ENCODE results near the gene STAC3.

STAC3 gene

GRCh38 chr12:57237932-57238853, 12.8 kb downstream of the STAC3 start:
- no peaks in the 10 kb centered on the region for H3K9me2 ChIP-seq (replicated peaks; ENCODE audit: insufficient read depth, low read length)
- H3K27ac ChIP-seq (ENCODE audit: low read depth, low read length) = no peak overlapping the region
- H3K36me3 ChIP-seq (ENCODE audit: low read length) = 0 out of 2 replicates have a peak, but pooled peaks cover 5% of the 10 kb centered on the region
- H3K27me3 ChIP-seq (ENCODE audit: low read length) = no peaks in the 10 kb centered on the region
- H3K9me3 ChIP-seq (ENCODE audit: insufficient read depth, low read length) = no peaks in the 10 kb centered on the region
- H3F3A ChIP-seq (ENCODE audit: insufficient read depth) = peaks cover 42% of the 10 kb centered on the region
- TF ChIP-seq EZH2phosphoT487 (conservative IDR thresholded peaks at IDR 0.05; ENCODE audit: low read length) (no peak), CTCF (IDR thresholded peaks at IDR 0.05; ENCODE audit: insufficient read depth, low read length, poor library complexity, severe bottlenecking) (no peak)
- peak overlapping the region; percentile 88 for H3K4me2 ChIP-seq (ENCODE audit: low read depth, low read length, poor library complexity, severe bottlenecking)
- H2AFZ ChIP-seq (ENCODE audit: low read depth, low read length, severe bottlenecking) = peak overlapping the region; percentile 3
- H3K79me2 ChIP-seq (ENCODE audit: insufficient read depth, low read length) = no peaks in the 10 kb centered on the region
- peak overlapping the region; percentile 51 for H3K4me3 ChIP-seq (ENCODE audit: insufficient read depth, low read length, poor library complexity, severe bottlenecking)
- H3K9ac ChIP-seq (ENCODE audit: low read length) = peak overlapping the region; percentile 92
- no peaks in the 10 kb centered on the region for H4K20me1 ChIP-seq (ENCODE audit: low read depth, low read length)

GRCh38 chr12:57237596-57237931, 13.4 kb downstream of the STAC3 start:
- TF ChIP-seq CTCF (IDR thresholded peaks at IDR 0.05; ENCODE audit: insufficient read depth, low read length, poor library complexity, severe bottlenecking) (no peak), EZH2phosphoT487 (conservative IDR thresholded peaks at IDR 0.05; ENCODE audit: low read length) (no peak)
- no peak overlapping the region for H3K9ac ChIP-seq (ENCODE audit: low read length)
- no peaks in the 10 kb centered on the region for H3K9me3 ChIP-seq (ENCODE audit: insufficient read depth, low read length)
- no peaks in the 10 kb centered on the region for H4K20me1 ChIP-seq (ENCODE audit: low read depth, low read length)
- H3K36me3 ChIP-seq (ENCODE audit: low read length) = 0 out of 2 replicates have a peak, but pooled peaks cover 10% of the 10 kb centered on the region
- peaks cover 40% of the 10 kb centered on the region for H3F3A ChIP-seq (ENCODE audit: insufficient read depth)
- no peaks in the 10 kb centered on the region for H3K79me2 ChIP-seq (ENCODE audit: insufficient read depth, low read length)
- no peak overlapping the region for H3K4me2 ChIP-seq (ENCODE audit: low read depth, low read length, poor library complexity, severe bottlenecking)
- no peak overlapping the region for H2AFZ ChIP-seq (ENCODE audit: low read depth, low read length, severe bottlenecking)
- H3K9me2 ChIP-seq (replicated peaks; ENCODE audit: insufficient read depth, low read length) = no peaks in the 10 kb centered on the region
- no peak overlapping the region for H3K4me3 ChIP-seq (ENCODE audit: insufficient read depth, low read length, poor library complexity, severe bottlenecking)
- no peak overlapping the region for H3K27ac ChIP-seq (ENCODE audit: low read depth, low read length)
- H3K27me3 ChIP-seq (ENCODE audit: low read length) = no peaks in the 10 kb centered on the region

GRCh38 chr12:57236925-57237595, 13.9 kb downstream of the STAC3 start:
- Histone ChIP-seq H3K9me3 (ENCODE audit: insufficient read depth, low read length) (no peaks in the 10 kb centered on the region), H3K9ac (ENCODE audit: low read length) (no peak overlapping the region), H4K20me1 (ENCODE audit: low read depth, low read length) (no peaks in the 10 kb centered on the region), H3K79me2 (ENCODE audit: insufficient read depth, low read length) (0 out of 2 replicates have a peak, but pooled peaks cover 4% of the 10 kb centered on the region), H3K36me3 (ENCODE audit: low read length) (peaks cover 12% of the 10 kb centered on the region; the same call in 1 of the 2 replicates), H3K27ac (ENCODE audit: low read depth, low read length) (no peak overlapping the region), H2AFZ (ENCODE audit: low read depth, low read length, severe bottlenecking) (no peak overlapping the region), H3K9me2 (replicated peaks; ENCODE audit: insufficient read depth, low read length) (no peaks in the 10 kb centered on the region), H3F3A (ENCODE audit: insufficient read depth) (peaks cover 40% of the 10 kb centered on the region), H3K27me3 (ENCODE audit: low read length) (no peaks in the 10 kb centered on the region), H3K4me2 (ENCODE audit: low read depth, low read length, poor library complexity, severe bottlenecking) (no peak overlapping the region), H3K4me3 (ENCODE audit: insufficient read depth, low read length, poor library complexity, severe bottlenecking) (no peak overlapping the region)
- no peak for TF ChIP-seq CTCF (IDR thresholded peaks at IDR 0.05; ENCODE audit: insufficient read depth, low read length, poor library complexity, severe bottlenecking)
- TF ChIP-seq EZH2phosphoT487 (conservative IDR thresholded peaks at IDR 0.05; ENCODE audit: low read length) = no peak

All from SU-DHL-6 (cell line).